Measurements from ENCODE around the gene SLC25A38.
"Not testable (repeated sequence)": the region's sequence is repeated elsewhere in the genome, so short reads cannot be mapped to it uniquely, and the experiment has no call there.

Gene SLC25A38

GRCh38 chr3:39344746-39345344 is 38.3 kb upstream of the SLC25A38 start:
- no peaks in the 10 kb centered on the region for H3K36me3 ChIP-seq (ENCODE audit: insufficient read depth, insufficient read length, low read length)
- no peak overlapping the region for H3K4me3 ChIP-seq (ENCODE audit: insufficient read length, low read depth)
- no peak overlapping the region for H3K9ac ChIP-seq (ENCODE audit: insufficient read length, low read depth)
- no peaks in the 10 kb centered on the region for H3K4me1 ChIP-seq (ENCODE audit: insufficient read depth, insufficient read length)
- no peaks in the 10 kb centered on the region for H3K9me3 ChIP-seq (ENCODE audit: insufficient read depth, low read length)
- H3K27me3 ChIP-seq (ENCODE audit: insufficient read depth, insufficient read length) = no peaks in the 10 kb centered on the region
- DNase-seq (ENCODE audit: low read depth, low spot score) = no peak
- no peak for TF ChIP-seq ZNF274 (IDR thresholded peaks at IDR 0.05; ENCODE audit: low read depth, low read length)
- TF ChIP-seq YY1 (IDR thresholded peaks at IDR 0.05; ENCODE audit: insufficient read depth, insufficient read length) = no peak
- TF ChIP-seq SUZ12 (IDR thresholded peaks at IDR 0.05; ENCODE audit: extremely low read depth, insufficient read depth, insufficient read length) = no peak

GRCh38 chr3:39346785-39347585 is 36.2 kb upstream of the SLC25A38 start:
- Histone ChIP-seq H3K27me3 (ENCODE audit: insufficient read depth, insufficient read length) (no peaks in the 10 kb centered on the region), H3K4me3 (ENCODE audit: insufficient read length, low read depth) (no peak overlapping the region), H3K9me3 (ENCODE audit: insufficient read depth, low read length) (no peaks in the 10 kb centered on the region), H3K36me3 (ENCODE audit: insufficient read depth, insufficient read length, low read length) (no peaks in the 10 kb centered on the region), H3K4me1 (ENCODE audit: insufficient read depth, insufficient read length) (no peaks in the 10 kb centered on the region), H3K9ac (ENCODE audit: insufficient read length, low read depth) (no peak overlapping the region)
- no peak for TF ChIP-seq YY1 (IDR thresholded peaks at IDR 0.05; ENCODE audit: insufficient read depth, insufficient read length)
- no peak for TF ChIP-seq ZNF274 (IDR thresholded peaks at IDR 0.05; ENCODE audit: low read depth, low read length)
- TF ChIP-seq SUZ12 (IDR thresholded peaks at IDR 0.05; ENCODE audit: extremely low read depth, insufficient read depth, insufficient read length) = no peak
- no peak for DNase-seq (ENCODE audit: low read depth, low spot score)

- Histone ChIP-seq H3K36me3 (ENCODE audit: insufficient read depth, insufficient read length, low read length) (no peaks in the 10 kb centered on the region), H3K27me3 (ENCODE audit: insufficient read depth, insufficient read length) (no peaks in the 10 kb centered on the region), H3K9ac (ENCODE audit: insufficient read length, low read depth) (no peak overlapping the region), H3K4me1 (ENCODE audit: insufficient read depth, insufficient read length) (no peaks in the 10 kb centered on the region), H3K4me3 (ENCODE audit: insufficient read length, low read depth) (no peak overlapping the region), H3K9me3 (ENCODE audit: insufficient read depth, low read length) (no peaks in the 10 kb centered on the region)
- no peak for DNase-seq (ENCODE audit: low read depth, low spot score)
- TF ChIP-seq YY1 (IDR thresholded peaks at IDR 0.05; ENCODE audit: insufficient read depth, insufficient read length) (no peak), ZNF274 (IDR thresholded peaks at IDR 0.05; ENCODE audit: low read depth, low read length) (no peak)
Measured at GRCh38 chr3:39347586-39347876, 35.6 kb upstream of the SLC25A38 start.

DNA sequence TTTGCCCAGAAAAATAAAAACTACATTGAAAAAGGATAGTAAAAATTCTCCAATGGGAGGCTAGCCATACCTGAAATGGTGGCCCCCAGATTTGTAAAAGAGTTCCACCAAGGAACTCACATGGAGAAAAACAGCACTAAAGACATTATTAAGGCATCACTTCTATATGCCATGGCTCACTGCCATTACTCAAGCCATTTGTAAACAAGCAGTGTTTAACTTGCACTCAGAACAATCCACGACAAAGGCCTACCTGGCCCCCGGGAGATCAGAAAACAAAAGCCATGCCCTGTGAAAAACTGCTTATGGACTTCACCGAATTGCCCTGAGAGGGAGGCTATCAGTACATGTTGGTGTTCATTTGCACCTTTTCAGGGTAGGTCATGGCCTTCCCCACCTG is 34.1 kb upstream of the SLC25A38 start:
- Histone ChIP-seq H3K9me3 (ENCODE audit: insufficient read depth, low read length) (no peaks in the 10 kb centered on the region), H3K4me3 (ENCODE audit: insufficient read length, low read depth) (no peak overlapping the region), H3K36me3 (ENCODE audit: insufficient read depth, insufficient read length, low read length) (no peaks in the 10 kb centered on the region), H3K4me1 (ENCODE audit: insufficient read depth, insufficient read length) (no peaks in the 10 kb centered on the region), H3K27me3 (ENCODE audit: insufficient read depth, insufficient read length) (no peaks in the 10 kb centered on the region), H3K9ac (ENCODE audit: insufficient read length, low read depth) (no peak overlapping the region)
- no peak for DNase-seq (ENCODE audit: low read depth, low spot score)
- no peak for TF ChIP-seq SUZ12 (IDR thresholded peaks at IDR 0.05; ENCODE audit: extremely low read depth, insufficient read depth, insufficient read length)
- TF ChIP-seq ZNF274 (IDR thresholded peaks at IDR 0.05; ENCODE audit: low read depth, low read length) = no peak
- no peak for TF ChIP-seq YY1 (IDR thresholded peaks at IDR 0.05; ENCODE audit: insufficient read depth, insufficient read length)

DNA sequence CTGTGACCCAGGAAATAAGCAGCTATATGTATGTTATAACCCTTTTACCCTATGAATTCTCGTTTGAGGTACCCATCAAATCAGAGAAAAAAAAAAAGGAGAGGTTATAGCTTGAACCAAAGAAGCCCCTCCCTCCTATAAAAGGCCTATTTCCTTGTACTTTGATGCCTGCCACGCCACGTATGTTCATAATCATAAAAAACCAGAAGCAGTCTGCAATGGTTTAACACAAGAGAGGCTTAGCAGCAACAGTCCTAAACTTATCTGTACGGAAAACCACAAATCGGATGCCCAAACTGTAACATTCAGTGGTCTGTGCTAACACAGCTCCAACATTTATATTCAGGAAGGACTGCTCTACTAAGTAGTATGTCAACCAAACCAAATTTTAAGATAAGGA is 32.5 kb upstream of the SLC25A38 start:
- no peaks in the 10 kb centered on the region for H3K27me3 ChIP-seq (ENCODE audit: insufficient read depth, insufficient read length)
- no peak overlapping the region for H3K9ac ChIP-seq (ENCODE audit: insufficient read length, low read depth)
- H3K4me1 ChIP-seq (ENCODE audit: insufficient read depth, insufficient read length) = no peaks in the 10 kb centered on the region
- DNase-seq (ENCODE audit: low read depth, low spot score) = no peak
- H3K9me3 ChIP-seq (ENCODE audit: insufficient read depth, low read length) = no peaks in the 10 kb centered on the region
- no peak overlapping the region for H3K4me3 ChIP-seq (ENCODE audit: insufficient read length, low read depth)
- no peaks in the 10 kb centered on the region for H3K36me3 ChIP-seq (ENCODE audit: insufficient read depth, insufficient read length, low read length)
- TF ChIP-seq YY1 (IDR thresholded peaks at IDR 0.05; ENCODE audit: insufficient read depth, insufficient read length) (no peak), ZNF274 (IDR thresholded peaks at IDR 0.05; ENCODE audit: low read depth, low read length) (no peak), SUZ12 (IDR thresholded peaks at IDR 0.05; ENCODE audit: extremely low read depth, insufficient read depth, insufficient read length) (no peak)

- not testable (repeated sequence) for H3K9ac ChIP-seq (ENCODE audit: insufficient read length, low read depth); H3K27me3 ChIP-seq (ENCODE audit: insufficient read depth, insufficient read length); H3K36me3 ChIP-seq (ENCODE audit: insufficient read depth, insufficient read length, low read length); H3K4me1 ChIP-seq (ENCODE audit: insufficient read depth, insufficient read length); H3K9me3 ChIP-seq (ENCODE audit: insufficient read depth, low read length); H3K4me3 ChIP-seq (ENCODE audit: insufficient read length, low read depth); DNase-seq (ENCODE audit: low read depth, low spot score)
Measured at GRCh38 chr3:39351134-39351533, 32.0 kb upstream of the SLC25A38 start.

GRCh38 chr3:39353168-39353927 is 29.8 kb upstream of the SLC25A38 start:
- H3K9ac ChIP-seq (ENCODE audit: insufficient read length, low read depth); DNase-seq (ENCODE audit: low read depth, low spot score); H3K9me3 ChIP-seq (ENCODE audit: insufficient read depth, low read length); H3K4me3 ChIP-seq (ENCODE audit: insufficient read length, low read depth); H3K36me3 ChIP-seq (ENCODE audit: insufficient read depth, insufficient read length, low read length); H3K4me1 ChIP-seq (ENCODE audit: insufficient read depth, insufficient read length); H3K27me3 ChIP-seq (ENCODE audit: insufficient read depth, insufficient read length): not testable (repeated sequence)
